ENCODE measurements around the gene RLN3. TPM values are rescaled to one million over a fixed set of nuclear protein-coding genes. Genes with fewer than 3 reads are reported as not detected.

Gene RLN3
- total and polyA plus RNA-seq, 10 of the 15 experiments (the other 5 are each of a cell fraction or from before 2014, with no cell fraction given), result not detected

GRCh38 chr19:14035706-14036105 is 7.8 kb downstream of the RLN3 start:
- in situ Hi-C loops (cut with MboI), result no loop called here
- Histone ChIP-seq H3K4me1 (ENCODE audit: control insufficient read depth, insufficient read depth, low read length) (peaks cover 6% of the 10 kb centered on the region), H3K9me3 (replicated peaks; ENCODE audit: control insufficient read depth, insufficient read depth, low read length) (no peaks in the 10 kb centered on the region), H3K27ac (ENCODE audit: control insufficient read depth, insufficient read depth) (no peak overlapping the region), H3K36me3 (ENCODE audit: control insufficient read depth in 2 of 2, insufficient read depth in 2 of 2, low read length in 1 of 2) (peaks cover 3 to 6% of the 10 kb centered on the region in 2 experiments; a peak in 2 of 4 replicates), H3K27me3 (replicated peaks in 1 of 2; ENCODE audit: control insufficient read depth in 2 of 2, insufficient read depth in 2 of 2, low read length in 1 of 2) (no peaks in the 10 kb centered on the region), H3K4me2 (ENCODE audit: control insufficient read depth, insufficient read depth) (no peak overlapping the region), H3K4me3 (no peak overlapping the region), H3K9ac (ENCODE audit: control insufficient read depth, insufficient read depth, low read length) (no peak overlapping the region), H4K20me1 (ENCODE audit: control insufficient read depth, insufficient read depth) (no peaks in the 10 kb centered on the region), H2AFZ (ENCODE audit: control insufficient read depth, low read depth, low read length) (no peak overlapping the region), H3K79me2 (ENCODE audit: control insufficient read depth, insufficient read depth, low read length) (peaks cover 10% of the 10 kb centered on the region)
- BruUV-seq (replicated peaks), result no TSS peak
- ChIA-PET POLR2A (interaction anchor here (0.7 kb wide), 2 partner anchors 42 to 382 kb away, joined by 3 read pairs; no protein-coding TSS in a partner anchor), RAD21 (ENCODE audit: unreplicated experiment) (interaction anchor here (1.2 kb wide), 1 partner anchor 23 kb away, joined by 5 read pairs; no protein-coding TSS in a partner anchor), SMC1A (ENCODE audit: uncharacterized antibody, unreplicated experiment) (no interaction called here), CTCF (interaction anchor here (0.9 to 1.8 kb wide), 4 partner anchors 12 to 757 kb away, joined by 3 to 6 read pairs (median 3); no protein-coding TSS in a partner anchor)
- no peak for ATAC-seq
- intact Hi-C loops (cut with micrococcal nuclease; ENCODE audit: unreplicated experiment), result loop anchor here (10.0 kb wide), 1 partner anchor 51 kb away; no protein-coding TSS in a partner anchor
- no peak for DNase-seq (ENCODE audit: low read depth, low spot score)
- FAIRE-seq, result no peak
- WGBS (ENCODE audit: insufficient coverage, insufficient replicate concordance, low lambda C conversion rate, missing lambda C conversion rate), result 98% methylated on average over 4 of the region's 7 CpGs
- TF ChIP-seq RELB (IDR thresholded peaks at IDR 0.05; ENCODE audit: low read depth) (no peak), FOXK2 (IDR thresholded peaks at IDR 0.05) (no peak), CTCF (IDR thresholded peaks at IDR 0.05 in 2 of 3, conservative IDR thresholded peaks at IDR 0.05 in 1 of 3; ENCODE audit: control insufficient read depth in 2 of 3, extremely low read depth in 1 of 3, insufficient read depth in 1 of 3, low read depth in 3 of 3, low read length in 3 of 3) (no peak), HDAC6 (IDR thresholded peaks at IDR 0.05; ENCODE audit: unreplicated experiment) (no peak), IRF4 (IDR thresholded peaks at IDR 0.05; ENCODE audit: low read depth, low read length) (no peak), EED (IDR thresholded peaks at IDR 0.05; ENCODE audit: low read depth) (no peak), ZNF687 (IDR thresholded peaks at IDR 0.05) (no peak), EGR1 (IDR thresholded peaks at IDR 0.05; ENCODE audit: borderline replicate concordance in 1 of 2, low read depth in 2 of 2, low read length in 2 of 2) (no peak), IRF5 (IDR thresholded peaks at IDR 0.05; ENCODE audit: borderline replicate concordance) (no peak), ZNF274 (IDR thresholded peaks at IDR 0.05; ENCODE audit: insufficient read depth, insufficient read length) (no peak), NR2F1 (conservative IDR thresholded peaks at IDR 0.05) (no peak), SUZ12 (IDR thresholded peaks at IDR 0.05; ENCODE audit: unreplicated experiment) (no peak), ZNF207 (IDR thresholded peaks at IDR 0.05; ENCODE audit: borderline replicate concordance) (no peak)
